LNCaP clone FGC (cell line): ENCODE data around the gene CFH.
A peak's percentile ranks its signal among the peaks of the same experiment; 100 is the strongest.
"Not testable (repeated sequence)": the region's sequence is repeated elsewhere in the genome, so short reads cannot be mapped to it uniquely, and the experiment has no call there.

ENCODE experiments used
- DNase-seq: peaks from one replicate; pipeline ENCODE4 v3.0.0-alpha.2; 2011; ENCODE audit warnings: low read depth
- H3K4me3 ChIP-seq: 2 replicates; pipeline ENCODE4 v1.5.1; 2011; ENCODE audit warnings: mild to moderate bottlenecking, low read depth, low read length, control low read depth
- TF ChIP-seq, protein P1 (sequence below): IDR thresholded peaks from 2 replicates; pipeline ENCODE4 v1.5.1; 2012; ENCODE audit warnings: mild to moderate bottlenecking; ENCODE audit not compliant: control insufficient read depth, insufficient read depth; ENCODE audit errors: extremely low read depth

CFH gene

DNA sequence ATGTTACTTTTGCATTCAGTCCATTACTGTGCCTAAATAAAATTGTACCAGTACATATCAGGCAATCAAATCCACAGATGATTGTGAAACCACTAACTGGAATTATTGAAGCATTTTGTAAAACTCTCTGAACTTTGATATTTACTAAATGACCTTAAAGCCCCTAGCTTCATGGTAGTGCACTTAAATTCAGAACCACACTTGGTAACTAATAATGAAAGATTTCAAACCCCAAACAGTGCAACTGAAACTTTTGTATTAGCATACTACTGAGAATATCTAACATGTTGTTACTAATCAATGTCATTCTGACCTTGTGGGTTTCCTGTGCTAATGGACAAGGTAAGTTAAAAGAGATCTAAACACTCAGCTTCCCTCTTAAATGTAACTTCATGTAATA is 122.8 kb downstream of the CFH start, which contains the start of gene CFHR3:
Gene CFHR3 (plus strand): TSS at position 238 of the 400 bp plus-strand sequence. CDS start 47 bp downstream, at position 285.
- no peak for DNase-seq
- TF ChIP-seq, protein P1, sequence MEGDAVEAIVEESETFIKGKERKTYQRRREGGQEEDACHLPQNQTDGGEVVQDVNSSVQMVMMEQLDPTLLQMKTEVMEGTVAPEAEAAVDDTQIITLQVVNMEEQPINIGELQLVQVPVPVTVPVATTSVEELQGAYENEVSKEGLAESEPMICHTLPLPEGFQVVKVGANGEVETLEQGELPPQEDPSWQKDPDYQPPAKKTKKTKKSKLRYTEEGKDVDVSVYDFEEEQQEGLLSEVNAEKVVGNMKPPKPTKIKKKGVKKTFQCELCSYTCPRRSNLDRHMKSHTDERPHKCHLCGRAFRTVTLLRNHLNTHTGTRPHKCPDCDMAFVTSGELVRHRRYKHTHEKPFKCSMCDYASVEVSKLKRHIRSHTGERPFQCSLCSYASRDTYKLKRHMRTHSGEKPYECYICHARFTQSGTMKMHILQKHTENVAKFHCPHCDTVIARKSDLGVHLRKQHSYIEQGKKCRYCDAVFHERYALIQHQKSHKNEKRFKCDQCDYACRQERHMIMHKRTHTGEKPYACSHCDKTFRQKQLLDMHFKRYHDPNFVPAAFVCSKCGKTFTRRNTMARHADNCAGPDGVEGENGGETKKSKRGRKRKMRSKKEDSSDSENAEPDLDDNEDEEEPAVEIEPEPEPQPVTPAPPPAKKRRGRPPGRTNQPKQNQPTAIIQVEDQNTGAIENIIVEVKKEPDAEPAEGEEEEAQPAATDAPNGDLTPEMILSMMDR = no peak
- no peak within 1 kb of the TSS for H3K4me3 ChIP-seq

DNA sequence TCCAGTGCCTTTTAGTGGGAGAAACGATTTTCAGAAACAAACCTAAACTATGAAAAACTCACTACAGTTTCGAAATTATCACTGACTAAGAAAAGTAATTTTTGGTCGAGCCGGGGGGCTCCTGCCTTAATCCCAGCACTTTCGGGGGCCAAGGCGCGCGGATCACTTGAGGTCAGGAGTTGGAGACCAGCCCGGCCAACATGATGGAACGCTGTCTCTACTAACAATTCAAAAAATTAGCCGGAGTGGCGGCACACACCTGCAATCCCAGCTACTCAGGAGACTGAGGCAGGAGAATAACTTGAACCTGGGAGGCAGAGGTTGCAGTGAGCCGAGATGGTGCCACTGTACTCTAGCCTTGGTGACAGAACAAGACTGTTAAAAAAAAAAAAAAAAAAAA is 125.8 kb downstream of the CFH start:
- no peak overlapping the region for H3K4me3 ChIP-seq
- DNase-seq = no peak
- TF ChIP-seq, protein P1 = no peak

DNA sequence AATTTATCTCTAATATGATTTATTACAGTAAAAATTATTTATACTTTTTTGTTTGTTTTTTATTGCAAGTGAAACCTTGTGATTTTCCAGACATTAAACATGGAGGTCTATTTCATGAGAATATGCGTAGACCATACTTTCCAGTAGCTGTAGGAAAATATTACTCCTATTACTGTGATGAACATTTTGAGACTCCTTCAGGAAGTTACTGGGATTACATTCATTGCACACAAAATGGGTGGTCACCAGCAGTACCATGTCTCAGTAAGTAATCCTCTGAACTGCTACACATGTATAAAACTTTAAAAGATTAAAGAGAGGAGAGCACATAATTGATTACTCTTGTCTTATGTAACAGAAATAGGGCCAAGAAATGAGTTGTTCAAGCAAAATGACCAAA is 127.2 kb downstream of the CFH start:
- H3K4me3 ChIP-seq = no peak overlapping the region
- TF ChIP-seq, protein P1 = no peak
- DNase-seq = no peak

DNA sequence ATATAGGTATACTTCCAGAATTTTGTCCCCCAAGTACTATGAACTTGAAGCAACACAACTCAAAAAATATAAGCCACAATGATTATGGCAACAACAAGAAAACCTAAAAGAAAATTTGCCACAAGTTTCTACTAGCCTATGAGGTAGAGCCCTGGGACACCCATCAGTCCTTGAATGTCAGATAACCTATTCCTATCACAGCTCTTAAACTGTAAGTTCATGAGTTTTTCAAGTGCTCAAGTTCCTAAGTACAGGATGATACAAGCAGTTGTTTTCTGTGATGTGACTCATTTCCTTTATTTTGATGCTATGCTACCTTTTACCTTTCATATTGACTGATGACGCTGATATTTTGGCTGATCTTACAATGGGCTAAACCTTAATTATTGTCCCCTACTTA is 139.4 kb downstream of the CFH start:
- DNase-seq, H3K4me3 ChIP-seq: not testable (repeated sequence)

DNA sequence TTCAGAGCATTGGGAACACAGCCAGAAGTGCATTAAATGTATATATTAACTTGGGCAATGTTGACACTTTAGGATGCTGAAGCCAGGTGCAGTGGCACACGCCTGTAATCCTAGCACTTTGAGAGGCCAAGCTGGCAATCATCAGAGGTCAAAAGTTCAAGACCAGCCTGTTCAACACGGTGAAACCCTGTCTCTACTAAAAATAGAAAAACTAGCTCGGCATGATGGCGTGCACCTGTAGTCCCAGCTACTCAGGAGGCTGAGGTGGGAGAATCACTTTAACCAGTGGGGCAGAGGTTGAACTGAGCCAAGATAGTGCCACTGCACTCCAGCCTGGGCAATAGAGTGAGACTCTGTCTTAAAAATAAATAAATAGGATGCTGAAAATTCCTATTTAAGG is 142.3 kb downstream of the CFH start:
- not testable (repeated sequence) for H3K4me3 ChIP-seq
- peak; percentile 4 for DNase-seq
